Psoas muscle (tissue), 8 donors: ENCODE results near the gene SHANK1. TPM values are rescaled to one million over a fixed set of nuclear protein-coding genes. Genes with fewer than 3 reads are reported as not detected.

ENCODE experiments used
- ATAC-seq, 4 donors: fragments of 200-7000 bp; cut with Tn5 transposase; one replicate each; pipeline ENCODE4 v1.9.1; 2020; ENCODE audit warnings: moderate library complexity in 3 of 4, mild to moderate bottlenecking in 2 of 4
- DNase-seq, 2 donors: peaks; one replicate each; pipeline ENCODE4 v3.0.0-alpha.2; 2020
- H3K27ac ChIP-seq: fragments of 200-600 bp; one replicate; pipeline ENCODE4 v1.8.0; 2022
- H3K27me3 ChIP-seq, 3 donors: fragments of 200-600 bp in 1 of 3; one replicate each; pipeline versions ENCODE4 v1.6.1 to v1.8.0; 2013 to 2022; ENCODE audit warnings: low read length in 2 of 3, mild to moderate bottlenecking in 2 of 3, moderate library complexity in 1 of 3; ENCODE audit not compliant: insufficient read depth in 3 of 3
- H3K36me3 ChIP-seq, 2 donors: fragments of 200-600 bp in 1 of 2; one replicate each; pipeline versions ENCODE4 v1.6.1 to v1.8.0; 2013 to 2022; ENCODE audit warnings: low read depth in 1 of 2, mild to moderate bottlenecking in 1 of 2, moderate library complexity in 1 of 2; ENCODE audit not compliant: insufficient read depth in 1 of 2
- H3K4me1 ChIP-seq: fragments of 200-600 bp; one replicate; pipeline ENCODE4 v1.8.0; 2022
- H3K4me3 ChIP-seq: fragments of 200-600 bp; one replicate; pipeline ENCODE4 v1.8.0; 2022; ENCODE audit warnings: mild to moderate bottlenecking
- H3K9me3 ChIP-seq: fragments of 200-600 bp; one replicate; pipeline ENCODE4 v1.8.0; 2022
- WGBS, 3 donors: extraction: QIAGEN DNeasy Blood & Tissue Kit; methylation state at CpG; one replicate each; pipeline versions ENCODE4 v1.1.6 to v1.1.7; 2013; 5-methylcytosine and 5-hydroxymethylcytosine counted together
- intact Hi-C, 2 donors: fragments of 100-400 bp; cut with DNase I; formaldehyde crosslinking; loops; one replicate each; pipeline versions ENCODE4 v1.11.0 to v1.14.2; 2022
- polyA plus RNA-seq, 3 donors: library from polyadenylated mRNA; stranded (reverse); fragments of 200-250 nt; gene quantifications; one replicate each; pipeline ENCODE4 v1.2.3, GENCODE V29; 2013
- total RNA-seq, 4 donors: library from RNA; stranded (reverse); fragmentation: NEBNext Ultra II Directional in 2 of 4; extraction: Animal tissue kit (Norgen Biotek cat#: 25700) in 2 of 4; gene quantifications; one replicate each; pipeline versions ENCODE4 v1.2.1 to v1.2.4, GENCODE V29; 2021 to 2023
- TF ChIP-seq, protein P1 (sequence below): fragments of 200-600 bp; IDR thresholded peaks from one replicate; pipeline ENCODE4 v1.8.0; 2022; ENCODE audit warnings: antibody characterized with exemption
- donor health status: healthy with polysubstance abuse.
- donor health status: DM: no; HTN: no; CAD: no; lungs with moderate emphysema.
- donor health status: Bipolar disorder and iron deficiency.
- donor health status: healthy.
- donor health status: DM: yes; HTN: yes; CAD: no.
- donor health status: DM: no; HTN: no; CAD: no.
- donor health status: DM: no; HTN: no; CAD: no.
- donor health status: DM: yes; HTN: yes; CAD: no.

Gene SHANK1
- total and polyA plus RNA-seq, 7 donors = 0.14 to 1.3 (median 0.39) TPM; not detected in 2

GRCh38 chr19:50638600-50638999 lies 81.0 kb downstream of the SHANK1 start:
- intact Hi-C loops = no loop called here
- no peak for DNase-seq
- Histone ChIP-seq H3K27me3 (peaks cover 0 to 44% (median 27%) of the 10 kb centered on the region in 3 donors), H3K4me3 (no peak overlapping the region), H3K4me1 (no peaks in the 10 kb centered on the region), H3K27ac (no peak overlapping the region), H3K36me3 (no peaks in the 10 kb centered on the region), H3K9me3 (no peaks in the 10 kb centered on the region)
- 25 to 45% (median 35%) methylated on average over 10 of the region's 10 CpGs for WGBS, 3 donors
- ATAC-seq = no peak
- TF ChIP-seq, protein P1, sequence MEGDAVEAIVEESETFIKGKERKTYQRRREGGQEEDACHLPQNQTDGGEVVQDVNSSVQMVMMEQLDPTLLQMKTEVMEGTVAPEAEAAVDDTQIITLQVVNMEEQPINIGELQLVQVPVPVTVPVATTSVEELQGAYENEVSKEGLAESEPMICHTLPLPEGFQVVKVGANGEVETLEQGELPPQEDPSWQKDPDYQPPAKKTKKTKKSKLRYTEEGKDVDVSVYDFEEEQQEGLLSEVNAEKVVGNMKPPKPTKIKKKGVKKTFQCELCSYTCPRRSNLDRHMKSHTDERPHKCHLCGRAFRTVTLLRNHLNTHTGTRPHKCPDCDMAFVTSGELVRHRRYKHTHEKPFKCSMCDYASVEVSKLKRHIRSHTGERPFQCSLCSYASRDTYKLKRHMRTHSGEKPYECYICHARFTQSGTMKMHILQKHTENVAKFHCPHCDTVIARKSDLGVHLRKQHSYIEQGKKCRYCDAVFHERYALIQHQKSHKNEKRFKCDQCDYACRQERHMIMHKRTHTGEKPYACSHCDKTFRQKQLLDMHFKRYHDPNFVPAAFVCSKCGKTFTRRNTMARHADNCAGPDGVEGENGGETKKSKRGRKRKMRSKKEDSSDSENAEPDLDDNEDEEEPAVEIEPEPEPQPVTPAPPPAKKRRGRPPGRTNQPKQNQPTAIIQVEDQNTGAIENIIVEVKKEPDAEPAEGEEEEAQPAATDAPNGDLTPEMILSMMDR = no peak

DNA sequence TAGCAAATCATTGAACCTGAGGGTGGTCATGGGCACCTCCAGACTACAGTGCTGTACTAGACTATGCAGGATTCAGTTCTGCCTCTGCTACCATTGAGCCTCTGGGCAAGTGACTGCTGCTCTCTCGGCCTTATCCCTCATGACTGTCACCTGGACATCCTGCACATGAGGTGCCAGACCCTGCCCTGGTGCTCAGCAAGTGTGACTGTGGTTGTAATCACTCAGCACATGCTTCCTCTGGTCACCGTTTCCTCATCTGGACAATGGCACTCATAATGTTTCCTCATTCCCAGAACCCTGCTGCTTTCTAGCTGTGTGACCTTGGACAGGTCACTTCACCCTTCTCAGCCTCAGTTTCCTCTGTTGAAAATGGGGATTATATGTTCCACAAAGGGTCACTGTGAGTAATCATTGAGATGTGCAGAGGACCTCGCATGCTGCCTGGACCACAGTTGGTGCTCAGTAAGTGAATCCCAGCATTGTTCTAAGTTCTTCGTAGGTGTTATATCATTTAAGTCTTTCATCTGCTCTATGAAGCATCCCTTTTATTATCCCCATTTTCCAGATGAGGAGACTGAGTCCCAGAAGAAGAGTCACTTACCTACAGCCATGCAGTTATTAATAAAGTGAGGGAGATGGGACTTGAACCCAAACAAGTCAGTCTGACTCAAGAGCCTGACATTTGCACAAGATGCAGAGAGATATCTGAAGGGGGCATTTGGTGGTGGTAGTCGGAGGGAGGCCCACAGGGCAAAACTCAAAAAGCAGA lies 83.1 kb downstream of the SHANK1 start:
- no peak for ATAC-seq
- intact Hi-C loops = no loop called here
- TF ChIP-seq, protein P1 = no peak
- Histone ChIP-seq H3K9me3 (no peaks in the 10 kb centered on the region), H3K36me3 (no peaks in the 10 kb centered on the region), H3K4me3 (no peak overlapping the region), H3K4me1 (no peaks in the 10 kb centered on the region), H3K27ac (no peak overlapping the region), H3K27me3 (peaks cover 0 to 44% (median 29%) of the 10 kb centered on the region in 3 donors)
- 69 to 77% (median 73%) methylated on average over 5 of the region's 5 CpGs for WGBS, 3 donors
- no peak for DNase-seq

DNA sequence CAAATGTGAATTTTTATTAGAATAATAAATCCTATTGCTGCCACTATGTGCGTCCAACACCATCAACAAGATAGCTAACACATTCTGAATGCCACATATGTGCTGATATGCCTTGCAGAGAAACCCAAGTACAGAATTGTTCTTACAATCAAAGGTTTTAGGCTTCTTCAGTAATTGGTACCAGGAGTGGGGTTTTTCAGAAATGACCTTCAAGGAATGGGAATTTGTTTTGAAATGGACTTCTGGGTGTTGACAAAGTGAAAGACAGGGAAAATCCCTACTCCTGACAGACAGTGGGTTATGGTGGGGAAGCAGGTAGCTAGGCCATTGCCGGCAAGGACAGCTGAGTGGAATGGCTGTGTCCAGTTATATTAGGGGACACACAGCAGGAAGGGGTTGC lies 85.6 kb downstream of the SHANK1 start:
- intact Hi-C loops = no loop called here
- no peak for ATAC-seq
- H3K4me3 ChIP-seq = no peak overlapping the region
- no peak for DNase-seq
- no peak overlapping the region for H3K27ac ChIP-seq
- peaks cover 0 to 28% (median 22%) of the 10 kb centered on the region in 3 donors for H3K27me3 ChIP-seq
- TF ChIP-seq, protein P1 = no peak
- no peaks in the 10 kb centered on the region for H3K36me3 ChIP-seq
- no peaks in the 10 kb centered on the region for H3K4me1 ChIP-seq
- no peaks in the 10 kb centered on the region for H3K9me3 ChIP-seq
- whole genome bisulfite sequencing, 3 donors = 94 to 97% (median 96%) methylated on average over 2 of the region's 2 CpGs

- H3K27ac ChIP-seq = no peak overlapping the region
- ATAC-seq (no peak), DNase-seq (no peak)
- H3K4me1 ChIP-seq = no peaks in the 10 kb centered on the region
- intact Hi-C loops = no loop called here
- no peaks in the 10 kb centered on the region for H3K9me3 ChIP-seq
- no peaks in the 10 kb centered on the region for H3K36me3 ChIP-seq
- 72 to 78% (median 76%) methylated on average over 2 of the region's 2 CpGs for WGBS, 3 donors
- TF ChIP-seq, protein P1 = no peak
- no peak overlapping the region for H3K4me3 ChIP-seq
- H3K27me3 ChIP-seq = peaks cover 0 to 23% (median 20%) of the 10 kb centered on the region in 3 donors
These were observed 86.2 kb downstream of the SHANK1 start for GRCh38 chr19:50633359-50633758.
